ENCODE measurements around the gene COG7.

COG7 gene

DNA sequence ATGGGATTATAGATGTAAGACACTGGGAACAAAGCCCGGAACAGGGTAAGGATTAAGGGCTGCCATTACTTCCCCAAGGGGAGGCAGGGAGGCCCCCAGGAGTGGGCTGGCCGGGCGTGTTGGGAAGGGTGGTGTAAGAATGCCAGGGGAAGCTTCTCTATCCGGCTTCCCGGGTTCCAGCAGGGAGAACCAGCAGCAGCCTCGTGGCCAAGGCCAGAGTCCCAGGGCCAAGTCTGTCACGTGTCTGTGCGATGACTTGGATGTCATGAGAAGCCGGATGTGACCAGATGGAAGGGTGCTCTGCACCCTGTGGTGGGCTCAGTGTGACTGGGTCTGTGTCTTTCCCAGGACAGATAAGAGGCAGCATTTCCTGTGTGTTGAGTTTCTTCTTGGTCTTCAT lies 98.7 kb downstream of the COG7 start:
- H3K4me3 ChIP-seq (ENCODE audit: low read depth, low read length), result no peak overlapping the region
- TF ChIP-seq, protein P1, sequence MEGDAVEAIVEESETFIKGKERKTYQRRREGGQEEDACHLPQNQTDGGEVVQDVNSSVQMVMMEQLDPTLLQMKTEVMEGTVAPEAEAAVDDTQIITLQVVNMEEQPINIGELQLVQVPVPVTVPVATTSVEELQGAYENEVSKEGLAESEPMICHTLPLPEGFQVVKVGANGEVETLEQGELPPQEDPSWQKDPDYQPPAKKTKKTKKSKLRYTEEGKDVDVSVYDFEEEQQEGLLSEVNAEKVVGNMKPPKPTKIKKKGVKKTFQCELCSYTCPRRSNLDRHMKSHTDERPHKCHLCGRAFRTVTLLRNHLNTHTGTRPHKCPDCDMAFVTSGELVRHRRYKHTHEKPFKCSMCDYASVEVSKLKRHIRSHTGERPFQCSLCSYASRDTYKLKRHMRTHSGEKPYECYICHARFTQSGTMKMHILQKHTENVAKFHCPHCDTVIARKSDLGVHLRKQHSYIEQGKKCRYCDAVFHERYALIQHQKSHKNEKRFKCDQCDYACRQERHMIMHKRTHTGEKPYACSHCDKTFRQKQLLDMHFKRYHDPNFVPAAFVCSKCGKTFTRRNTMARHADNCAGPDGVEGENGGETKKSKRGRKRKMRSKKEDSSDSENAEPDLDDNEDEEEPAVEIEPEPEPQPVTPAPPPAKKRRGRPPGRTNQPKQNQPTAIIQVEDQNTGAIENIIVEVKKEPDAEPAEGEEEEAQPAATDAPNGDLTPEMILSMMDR (IDR thresholded peaks at IDR 0.05; ENCODE audit: borderline replicate concordance, insufficient read depth, low read depth, low read length), result no peak

DNA sequence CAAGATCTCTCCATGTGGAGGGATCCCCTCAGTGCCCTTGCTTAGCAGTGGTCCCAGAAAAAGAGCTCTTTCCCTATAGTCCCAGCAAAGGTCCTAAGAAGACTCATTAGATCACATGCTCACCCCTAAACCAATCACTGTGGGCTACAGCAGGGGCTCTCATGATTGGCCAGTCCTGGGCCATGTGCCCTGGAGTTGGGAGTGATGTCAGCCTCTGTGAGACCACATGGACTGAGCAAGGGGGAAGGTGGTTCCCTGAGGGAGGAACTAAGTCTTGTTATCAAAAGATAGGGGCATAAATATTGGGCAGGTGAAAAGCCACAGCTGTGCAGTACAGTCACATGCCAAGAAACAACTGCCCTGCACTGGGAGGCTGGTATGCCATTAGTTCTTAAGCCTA lies 99.5 kb downstream of the COG7 start:
- no peak overlapping the region for H3K4me3 ChIP-seq (ENCODE audit: low read depth, low read length)
- TF ChIP-seq, protein P1 (IDR thresholded peaks at IDR 0.05; ENCODE audit: borderline replicate concordance, insufficient read depth, low read depth, low read length), result no peak

DNA sequence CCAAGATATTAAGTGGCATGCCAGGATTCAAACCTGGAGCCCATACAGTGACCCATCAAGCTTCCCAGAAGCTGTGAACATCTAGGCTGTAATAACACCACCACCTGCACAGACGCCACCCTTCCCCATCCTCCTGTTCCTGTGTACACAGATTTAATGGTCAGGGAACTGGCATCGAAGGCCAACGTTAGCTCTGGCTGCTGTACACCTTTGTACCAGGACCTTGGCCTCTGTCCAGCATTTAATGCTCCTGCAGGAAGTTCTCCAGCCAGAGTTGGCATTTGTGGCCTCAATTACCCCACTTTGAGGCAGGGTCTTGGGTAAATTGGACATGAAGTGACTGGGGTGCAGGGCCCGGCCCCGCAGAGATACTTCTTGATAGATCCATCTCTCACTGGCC lies 101.6 kb downstream of the COG7 start:
- TF ChIP-seq, protein P1 (IDR thresholded peaks at IDR 0.05; ENCODE audit: borderline replicate concordance, insufficient read depth, low read depth, low read length), result no peak
- no peak overlapping the region for H3K4me3 ChIP-seq (ENCODE audit: low read depth, low read length)

DNA sequence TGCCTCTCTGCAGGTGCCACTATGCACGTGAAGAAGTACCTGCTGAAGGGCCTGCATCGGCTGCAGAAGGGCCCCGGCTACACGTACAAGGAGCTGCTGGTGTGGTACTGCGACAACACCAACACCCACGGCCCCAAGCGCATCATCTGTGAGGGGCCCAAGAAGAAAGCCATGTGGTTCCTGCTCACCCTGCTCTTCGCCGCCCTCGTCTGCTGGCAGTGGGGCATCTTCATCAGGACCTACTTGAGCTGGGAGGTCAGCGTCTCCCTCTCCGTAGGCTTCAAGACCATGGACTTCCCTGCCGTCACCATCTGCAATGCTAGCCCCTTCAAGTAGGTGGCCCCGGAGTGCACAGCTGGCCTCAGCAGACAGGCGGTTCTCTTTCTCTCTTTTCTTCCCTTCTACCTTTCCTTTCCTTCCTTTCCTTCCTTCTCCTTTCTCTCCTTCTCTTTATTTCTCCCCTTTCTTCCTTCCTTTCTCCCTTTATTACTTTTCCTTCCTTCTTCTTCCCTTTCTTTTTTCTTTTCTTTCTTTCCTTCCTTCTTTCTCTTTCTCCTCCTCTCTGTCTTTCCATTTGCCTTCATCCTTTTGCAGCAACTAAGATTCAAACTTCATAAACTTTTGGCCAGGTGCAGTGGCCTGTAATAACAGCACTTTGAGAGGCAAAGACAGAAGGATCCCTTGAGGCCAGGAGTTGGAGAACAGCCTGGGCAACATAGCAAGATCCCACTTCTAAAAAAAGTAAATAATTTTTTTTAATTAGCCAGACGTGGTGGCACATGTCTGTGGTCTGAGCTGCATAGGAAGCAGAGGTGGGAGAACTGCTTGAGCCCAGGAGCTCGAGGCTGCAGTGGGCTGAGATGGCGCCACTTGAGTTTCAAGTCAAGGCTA lies 104.2 kb downstream of the COG7 start:
- no peak overlapping the region for H3K4me3 ChIP-seq (ENCODE audit: low read depth, low read length)
- TF ChIP-seq, protein P1 (IDR thresholded peaks at IDR 0.05; ENCODE audit: borderline replicate concordance, insufficient read depth, low read depth, low read length), result peak; percentile 26; the same call in 1 of the 2 replicates

DNA sequence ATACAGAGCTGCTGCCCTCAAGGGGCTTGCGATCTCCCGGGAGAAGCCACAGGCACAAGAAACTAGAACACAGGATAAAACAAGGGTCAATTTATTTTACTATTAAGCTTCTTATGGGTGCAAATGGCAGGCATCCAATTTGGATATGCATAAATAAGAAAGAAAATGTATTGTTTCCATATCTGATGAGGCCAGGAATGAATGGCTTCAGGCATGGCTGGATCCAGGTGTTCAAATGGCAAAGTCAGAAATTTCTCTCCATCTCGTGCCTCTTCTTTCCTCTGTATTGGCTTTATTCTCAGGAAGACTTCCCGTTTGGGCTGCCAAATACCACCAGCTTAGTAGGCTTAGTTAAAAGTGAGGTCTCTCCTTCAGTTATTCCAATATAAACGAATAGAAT lies 107.8 kb downstream of the COG7 start:
- H3K4me3 ChIP-seq (ENCODE audit: low read depth, low read length), result no peak overlapping the region
- TF ChIP-seq, protein P1 (IDR thresholded peaks at IDR 0.05; ENCODE audit: borderline replicate concordance, insufficient read depth, low read depth, low read length), result no peak

DNA sequence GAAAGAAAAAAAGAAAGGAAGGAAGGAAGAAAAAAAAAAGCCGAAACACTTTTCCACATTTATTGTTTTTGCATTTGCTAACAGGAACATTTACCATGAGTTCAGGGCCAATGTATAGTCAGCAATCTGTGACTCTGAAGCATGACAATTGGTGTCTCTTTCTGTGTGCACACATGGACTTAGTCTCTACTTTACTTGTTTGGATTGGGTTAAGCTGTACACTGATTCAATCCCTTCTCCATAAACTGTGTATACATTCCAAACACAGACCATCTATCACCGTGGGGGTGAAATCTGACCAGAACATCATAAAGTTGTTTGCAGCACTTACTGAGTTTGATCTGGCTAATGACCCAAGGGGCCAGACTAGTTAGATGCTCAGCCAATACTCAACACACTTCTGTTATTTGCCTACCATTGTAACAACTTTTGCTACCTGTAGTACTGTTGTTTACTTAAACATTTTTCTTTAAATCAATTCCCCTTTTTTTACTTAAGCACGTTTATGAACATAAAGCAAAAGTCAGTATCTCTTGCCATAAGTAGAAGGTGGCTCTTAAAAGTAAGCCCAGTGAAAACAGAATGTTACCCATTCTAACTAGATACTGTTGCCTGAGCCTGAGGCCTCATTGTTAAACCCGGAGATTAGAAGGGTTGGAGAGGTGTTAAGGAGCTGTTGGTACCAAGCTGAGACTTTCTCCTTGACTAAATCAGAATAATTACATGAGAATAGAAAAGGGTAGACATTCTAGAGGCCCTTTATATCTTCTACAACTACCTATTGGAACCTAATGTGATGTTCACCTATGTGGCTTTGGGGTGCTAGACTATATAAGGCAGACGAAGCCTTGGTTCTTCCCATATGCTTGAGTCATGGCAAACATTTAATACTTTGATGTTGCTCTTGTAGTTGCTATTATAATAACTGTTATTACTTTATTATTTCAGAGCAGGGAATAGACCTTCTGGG lies 109.1 kb downstream of the COG7 start:
- no peak overlapping the region for H3K4me3 ChIP-seq (ENCODE audit: low read depth, low read length)
- TF ChIP-seq, protein P1 (IDR thresholded peaks at IDR 0.05; ENCODE audit: borderline replicate concordance, insufficient read depth, low read depth, low read length), result no peak

Measured in GM12875 (cell line).